Activated CD4-positive, alpha-beta memory T cell treated with anti-CD3 and anti-CD28 coated beads for 36 hours (primary cell): ENCODE measurements around the gene LRRC37B. TPM values are rescaled to one million over a fixed set of nuclear protein-coding genes. Genes with fewer than 3 reads are reported as not detected.
"Not testable (repeated sequence)": the region's sequence is repeated elsewhere in the genome, so short reads cannot be mapped to it uniquely, and the experiment has no call there.

ENCODE experiments used
- CTCF ChIA-PET: fragments of 350-600 bp; sonication (Branson Sonifier 250); formaldehyde crosslinking; loops from one replicate; lab custom pipeline; 2021; ENCODE audit warnings: antibody characterized with exemption, inconsistent platforms; lab: Charles Lee
- POLR2A ChIA-PET: fragments of 350-600 bp; sonication (Branson Sonifier 250); formaldehyde crosslinking; loops from one replicate; lab custom pipeline; 2021; ENCODE audit warnings: antibody characterized with exemption; lab: Charles Lee
- DNase-seq: peaks from one replicate; pipeline ENCODE4 v3.0.0-alpha.2; 2020
- H3K27ac Mint-ChIP-seq: one replicate; pipeline ENCODE4 v1.8.0; 2021; ENCODE audit warnings: mixed read lengths
- H3K27me3 Mint-ChIP-seq: one replicate; pipeline ENCODE4 v1.8.0; 2021; ENCODE audit warnings: mixed read lengths
- H3K36me3 Mint-ChIP-seq: one replicate; pipeline ENCODE4 v1.8.0; 2021; ENCODE audit warnings: mixed read lengths
- H3K4me1 Mint-ChIP-seq: one replicate; pipeline ENCODE4 v1.8.0; 2021; ENCODE audit warnings: low read depth, mixed read lengths
- H3K4me3 Mint-ChIP-seq: one replicate; pipeline ENCODE4 v1.8.0; 2021; ENCODE audit warnings: mild to moderate bottlenecking, mixed read lengths
- H3K9me3 Mint-ChIP-seq: one replicate; pipeline ENCODE4 v1.8.0; 2021; ENCODE audit warnings: mixed read lengths
- intact Hi-C: fragments of 100-400 bp; cut with micrococcal nuclease; formaldehyde crosslinking; loops from one replicate; pipeline ENCODE4 v1.15.1; 2023
- total RNA-seq, 2 experiments: library from RNA; stranded (reverse); gene quantifications; one replicate each; pipeline ENCODE4 v1.2.3, GENCODE V29; 2021

The LRRC37B gene
- total RNA-seq, 2 experiments from 2014 or later: 16.4 to 17.2 TPM

GRCh38 chr17:32045611-32046010 lies 38.4 kb downstream of the LRRC37B start:
- H3K9me3 Mint-ChIP-seq, H3K4me1 Mint-ChIP-seq, CTCF ChIA-PET, H3K36me3 Mint-ChIP-seq, H3K27me3 Mint-ChIP-seq, DNase-seq, intact Hi-C loops, H3K4me3 Mint-ChIP-seq, H3K27ac Mint-ChIP-seq, POLR2A ChIA-PET: not testable (repeated sequence)

GRCh38 chr17:32047663-32048062 lies 40.5 kb downstream of the LRRC37B start:
- POLR2A ChIA-PET, DNase-seq, H3K4me1 Mint-ChIP-seq, intact Hi-C loops, H3K27ac Mint-ChIP-seq, CTCF ChIA-PET, H3K4me3 Mint-ChIP-seq, H3K36me3 Mint-ChIP-seq, H3K9me3 Mint-ChIP-seq, H3K27me3 Mint-ChIP-seq: not testable (repeated sequence)

GRCh38 chr17:32054985-32055384 lies 47.8 kb downstream of the LRRC37B start:
- H3K4me1 Mint-ChIP-seq, DNase-seq, H3K27me3 Mint-ChIP-seq, H3K9me3 Mint-ChIP-seq, H3K27ac Mint-ChIP-seq, H3K4me3 Mint-ChIP-seq, H3K36me3 Mint-ChIP-seq, CTCF ChIA-PET, intact Hi-C loops, POLR2A ChIA-PET: not testable (repeated sequence)

GRCh38 chr17:32055425-32055824 lies 48.2 kb downstream of the LRRC37B start:
- H3K27me3 Mint-ChIP-seq, POLR2A ChIA-PET, DNase-seq, CTCF ChIA-PET, H3K9me3 Mint-ChIP-seq, H3K27ac Mint-ChIP-seq, H3K4me1 Mint-ChIP-seq, H3K36me3 Mint-ChIP-seq, H3K4me3 Mint-ChIP-seq, intact Hi-C loops: not testable (repeated sequence)

GRCh38 chr17:32056500-32056899 lies 49.3 kb downstream of the LRRC37B start:
- H3K4me3 Mint-ChIP-seq, POLR2A ChIA-PET, H3K27me3 Mint-ChIP-seq, H3K4me1 Mint-ChIP-seq, DNase-seq, H3K27ac Mint-ChIP-seq, intact Hi-C loops, CTCF ChIA-PET, H3K36me3 Mint-ChIP-seq, H3K9me3 Mint-ChIP-seq: not testable (repeated sequence)

- CTCF ChIA-PET, H3K36me3 Mint-ChIP-seq, H3K27ac Mint-ChIP-seq, POLR2A ChIA-PET, H3K9me3 Mint-ChIP-seq, DNase-seq, H3K27me3 Mint-ChIP-seq, H3K4me1 Mint-ChIP-seq, H3K4me3 Mint-ChIP-seq, intact Hi-C loops: not testable (repeated sequence)
Observed at GRCh38 chr17:32057460-32058105, 50.4 kb downstream of the LRRC37B start.

- intact Hi-C loops, H3K36me3 Mint-ChIP-seq, H3K9me3 Mint-ChIP-seq, H3K27ac Mint-ChIP-seq, CTCF ChIA-PET, DNase-seq, H3K4me3 Mint-ChIP-seq, H3K4me1 Mint-ChIP-seq, H3K27me3 Mint-ChIP-seq: not testable (repeated sequence)
- POLR2A ChIA-PET: interaction anchor here (0.6 kb wide), 1 partner anchor 44 kb away, joined by 5 read pairs; no protein-coding TSS in a partner anchor
Observed at GRCh38 chr17:32060695-32061094, 53.5 kb downstream of the LRRC37B start.

- POLR2A ChIA-PET, CTCF ChIA-PET, H3K9me3 Mint-ChIP-seq, H3K4me1 Mint-ChIP-seq, H3K4me3 Mint-ChIP-seq, H3K36me3 Mint-ChIP-seq, DNase-seq, H3K27ac Mint-ChIP-seq, intact Hi-C loops, H3K27me3 Mint-ChIP-seq: not testable (repeated sequence)
Observed at GRCh38 chr17:32061840-32062239, 54.7 kb downstream of the LRRC37B start.

- H3K4me1 Mint-ChIP-seq, H3K4me3 Mint-ChIP-seq, POLR2A ChIA-PET, H3K27ac Mint-ChIP-seq, H3K9me3 Mint-ChIP-seq, DNase-seq, intact Hi-C loops, H3K27me3 Mint-ChIP-seq, H3K36me3 Mint-ChIP-seq, CTCF ChIA-PET: not testable (repeated sequence)
Observed at GRCh38 chr17:32064091-32064490, 56.9 kb downstream of the LRRC37B start.

GRCh38 chr17:32066123-32066680 lies 59.0 kb downstream of the LRRC37B start:
- H3K4me1 Mint-ChIP-seq, POLR2A ChIA-PET, intact Hi-C loops, DNase-seq, H3K27me3 Mint-ChIP-seq, H3K9me3 Mint-ChIP-seq, H3K27ac Mint-ChIP-seq, H3K36me3 Mint-ChIP-seq, CTCF ChIA-PET, H3K4me3 Mint-ChIP-seq: not testable (repeated sequence)

GRCh38 chr17:32066863-32067642 lies 59.9 kb downstream of the LRRC37B start:
- H3K4me1 Mint-ChIP-seq, H3K9me3 Mint-ChIP-seq, H3K27me3 Mint-ChIP-seq, intact Hi-C loops, CTCF ChIA-PET, POLR2A ChIA-PET, H3K36me3 Mint-ChIP-seq: not testable (repeated sequence)
- peak; percentile 85 for DNase-seq
- peak overlapping the region; percentile 18 for H3K27ac Mint-ChIP-seq
- H3K4me3 Mint-ChIP-seq: peak overlapping the region; percentile 46

- H3K27me3 Mint-ChIP-seq, H3K4me3 Mint-ChIP-seq, POLR2A ChIA-PET, H3K36me3 Mint-ChIP-seq, H3K27ac Mint-ChIP-seq, CTCF ChIA-PET, intact Hi-C loops, DNase-seq, H3K4me1 Mint-ChIP-seq, H3K9me3 Mint-ChIP-seq: not testable (repeated sequence)
Observed at GRCh38 chr17:32069067-32069466, 61.9 kb downstream of the LRRC37B start.
